ENCODE data around the gene ANGPTL2.

Gene ANGPTL2

DNA sequence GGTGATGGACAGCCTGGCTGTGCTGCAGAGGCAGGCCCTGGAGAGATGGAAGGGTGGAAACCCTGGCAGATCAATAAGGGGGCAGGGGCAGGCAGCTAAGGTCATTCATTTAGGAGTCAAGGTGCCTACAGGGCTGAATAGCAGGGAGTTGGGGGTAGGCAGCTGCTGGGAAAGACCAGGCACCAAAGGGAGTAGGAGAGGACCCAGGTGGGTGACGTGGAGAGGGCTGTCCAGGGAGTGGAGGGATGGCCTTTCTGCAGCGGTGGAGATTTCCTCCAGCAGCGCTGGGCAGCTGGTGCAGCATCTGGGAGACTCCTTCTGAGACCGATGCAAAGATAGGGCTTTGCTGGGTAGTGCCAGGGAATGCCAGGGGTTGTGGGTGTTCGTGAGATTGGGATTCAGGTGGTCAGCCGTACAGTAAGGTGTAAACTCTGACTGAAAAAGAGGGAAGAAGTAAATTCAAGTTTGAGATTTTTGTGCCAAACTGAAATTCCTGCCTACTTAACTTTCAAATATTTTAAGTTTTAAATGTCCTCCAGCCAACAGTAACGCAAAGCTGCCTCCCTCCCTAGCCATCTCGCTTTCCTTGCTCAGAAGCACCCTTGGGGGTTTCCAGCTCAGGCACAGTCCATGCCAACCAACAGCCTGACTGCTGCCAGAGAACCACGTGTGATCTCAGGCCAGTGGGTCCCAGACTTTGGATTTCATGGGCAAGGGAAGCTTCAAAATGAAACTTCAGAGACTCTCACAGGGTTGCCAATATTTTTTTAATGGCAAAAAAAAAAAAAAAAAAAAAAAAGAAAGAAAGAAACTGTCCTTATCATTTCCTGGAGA lies 18.6 kb upstream of the ANGPTL2 start:
- TF ChIP-seq, protein P1, sequence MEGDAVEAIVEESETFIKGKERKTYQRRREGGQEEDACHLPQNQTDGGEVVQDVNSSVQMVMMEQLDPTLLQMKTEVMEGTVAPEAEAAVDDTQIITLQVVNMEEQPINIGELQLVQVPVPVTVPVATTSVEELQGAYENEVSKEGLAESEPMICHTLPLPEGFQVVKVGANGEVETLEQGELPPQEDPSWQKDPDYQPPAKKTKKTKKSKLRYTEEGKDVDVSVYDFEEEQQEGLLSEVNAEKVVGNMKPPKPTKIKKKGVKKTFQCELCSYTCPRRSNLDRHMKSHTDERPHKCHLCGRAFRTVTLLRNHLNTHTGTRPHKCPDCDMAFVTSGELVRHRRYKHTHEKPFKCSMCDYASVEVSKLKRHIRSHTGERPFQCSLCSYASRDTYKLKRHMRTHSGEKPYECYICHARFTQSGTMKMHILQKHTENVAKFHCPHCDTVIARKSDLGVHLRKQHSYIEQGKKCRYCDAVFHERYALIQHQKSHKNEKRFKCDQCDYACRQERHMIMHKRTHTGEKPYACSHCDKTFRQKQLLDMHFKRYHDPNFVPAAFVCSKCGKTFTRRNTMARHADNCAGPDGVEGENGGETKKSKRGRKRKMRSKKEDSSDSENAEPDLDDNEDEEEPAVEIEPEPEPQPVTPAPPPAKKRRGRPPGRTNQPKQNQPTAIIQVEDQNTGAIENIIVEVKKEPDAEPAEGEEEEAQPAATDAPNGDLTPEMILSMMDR (IDR thresholded peaks at IDR 0.05; ENCODE audit: borderline replicate concordance, control extremely low read depth, extremely low read depth, insufficient read depth, missing control alignments), result no peak
- no peak for DNase-seq (ENCODE audit: low spot score)
- in situ Hi-C loops (cut with MboI; ENCODE audit: low sequenced_read_pairs, unreplicated experiment), result no loop called here

DNA sequence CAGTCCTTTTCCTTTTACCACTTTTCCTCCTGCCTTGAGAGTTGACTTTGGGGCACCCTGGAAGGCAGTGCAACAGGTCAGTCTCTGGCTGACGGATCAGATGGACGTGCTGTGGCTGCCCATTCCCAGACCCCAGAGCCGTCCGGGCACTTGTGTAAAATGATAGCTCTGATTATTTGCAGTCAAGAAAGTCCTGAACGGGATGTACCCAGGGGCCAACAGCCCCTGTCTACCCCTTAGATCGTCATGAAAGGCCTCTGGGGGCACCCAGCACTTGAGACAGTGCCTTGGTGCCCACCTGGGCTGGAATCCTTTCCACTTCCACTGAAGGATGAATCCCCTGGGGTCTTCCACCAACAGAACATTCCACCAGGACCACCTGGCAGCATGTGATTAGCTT lies 17.7 kb upstream of the ANGPTL2 start:
- TF ChIP-seq, protein P1 (IDR thresholded peaks at IDR 0.05; ENCODE audit: borderline replicate concordance, control extremely low read depth, extremely low read depth, insufficient read depth, missing control alignments), result no peak
- DNase-seq (ENCODE audit: low spot score), result no peak
- in situ Hi-C loops (cut with MboI; ENCODE audit: low sequenced_read_pairs, unreplicated experiment), result no loop called here

DNA sequence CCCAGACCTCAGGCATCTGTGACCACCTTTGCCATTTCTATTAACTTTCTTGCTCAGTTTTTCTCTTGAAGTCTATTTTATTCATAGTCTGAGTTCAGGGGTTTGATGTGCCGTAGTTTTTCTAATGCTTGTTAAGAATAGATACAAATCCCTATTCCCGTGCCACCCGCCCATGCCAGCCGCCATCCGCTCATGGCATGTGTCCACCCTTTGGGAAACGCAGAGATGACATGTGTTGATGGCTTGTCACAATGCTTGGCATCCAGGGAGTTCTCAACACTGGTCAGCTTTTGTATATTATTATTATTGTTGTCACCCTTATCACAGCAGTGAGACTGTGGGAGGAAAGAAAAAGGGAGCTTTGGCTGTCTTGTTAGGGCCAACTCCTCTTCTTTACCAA lies 17.3 kb upstream of the ANGPTL2 start:
- DNase-seq (ENCODE audit: low spot score), result no peak
- TF ChIP-seq, protein P1 (IDR thresholded peaks at IDR 0.05; ENCODE audit: borderline replicate concordance, control extremely low read depth, extremely low read depth, insufficient read depth, missing control alignments), result no peak
- in situ Hi-C loops (cut with MboI; ENCODE audit: low sequenced_read_pairs, unreplicated experiment), result no loop called here

DNA sequence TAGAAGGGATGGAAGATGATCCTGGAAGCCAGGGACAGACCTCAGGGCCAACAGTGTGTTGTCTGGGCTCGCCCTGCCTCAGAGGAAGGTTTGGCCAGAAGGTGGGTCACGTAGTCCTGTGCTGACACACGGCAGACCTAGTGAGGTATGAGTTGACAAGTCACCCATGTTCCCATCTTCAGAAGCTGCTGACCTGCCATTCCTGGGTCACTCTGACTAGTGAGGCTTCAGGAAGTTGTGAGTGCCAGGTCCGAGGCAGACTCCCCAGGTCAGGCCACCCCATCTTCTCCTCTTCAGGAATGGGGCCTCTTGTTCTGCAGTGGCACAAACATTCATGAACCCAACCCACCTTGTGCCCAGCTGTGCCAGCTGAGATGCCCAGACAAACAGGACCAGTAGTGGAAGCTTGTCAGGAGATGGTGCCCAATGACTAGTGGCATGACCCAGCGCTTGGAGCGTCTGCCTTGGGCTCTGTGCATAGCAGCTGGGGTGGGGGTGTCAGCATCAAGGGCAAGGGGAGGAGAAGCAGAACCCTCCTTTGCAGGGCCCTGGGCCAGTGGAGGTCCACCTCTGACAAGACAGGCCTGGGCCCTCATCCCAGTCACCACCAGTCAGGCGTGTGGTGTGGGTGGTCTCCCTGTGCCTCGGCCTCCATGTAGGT lies 16.8 kb upstream of the ANGPTL2 start:
- TF ChIP-seq, protein P1 (IDR thresholded peaks at IDR 0.05; ENCODE audit: borderline replicate concordance, control extremely low read depth, extremely low read depth, insufficient read depth, missing control alignments), result no peak
- no peak for DNase-seq (ENCODE audit: low spot score)
- in situ Hi-C loops (cut with MboI; ENCODE audit: low sequenced_read_pairs, unreplicated experiment), result no loop called here

DNA sequence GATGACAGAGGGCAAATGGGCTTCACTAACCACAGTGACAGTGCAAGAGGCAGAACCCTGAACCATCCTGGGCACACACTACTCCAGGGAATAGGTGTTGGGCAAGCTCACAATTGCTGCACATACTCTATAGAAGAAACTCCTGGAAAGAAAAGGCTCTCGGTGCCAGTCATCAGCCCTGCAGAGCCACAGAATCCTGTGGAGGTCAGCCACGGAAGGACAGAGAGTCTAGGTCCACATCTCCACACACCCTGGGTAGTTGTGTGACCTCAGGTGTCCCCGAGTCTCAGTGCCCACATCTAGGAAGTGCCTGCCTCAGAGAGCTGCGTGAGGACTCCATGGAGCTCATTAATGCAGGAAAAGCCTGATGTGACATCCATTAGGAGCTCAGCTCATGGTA lies 16.0 kb upstream of the ANGPTL2 start:
- in situ Hi-C loops (cut with MboI; ENCODE audit: low sequenced_read_pairs, unreplicated experiment), result no loop called here
- no peak for DNase-seq (ENCODE audit: low spot score)
- TF ChIP-seq, protein P1 (IDR thresholded peaks at IDR 0.05; ENCODE audit: borderline replicate concordance, control extremely low read depth, extremely low read depth, insufficient read depth, missing control alignments), result no peak

DNA sequence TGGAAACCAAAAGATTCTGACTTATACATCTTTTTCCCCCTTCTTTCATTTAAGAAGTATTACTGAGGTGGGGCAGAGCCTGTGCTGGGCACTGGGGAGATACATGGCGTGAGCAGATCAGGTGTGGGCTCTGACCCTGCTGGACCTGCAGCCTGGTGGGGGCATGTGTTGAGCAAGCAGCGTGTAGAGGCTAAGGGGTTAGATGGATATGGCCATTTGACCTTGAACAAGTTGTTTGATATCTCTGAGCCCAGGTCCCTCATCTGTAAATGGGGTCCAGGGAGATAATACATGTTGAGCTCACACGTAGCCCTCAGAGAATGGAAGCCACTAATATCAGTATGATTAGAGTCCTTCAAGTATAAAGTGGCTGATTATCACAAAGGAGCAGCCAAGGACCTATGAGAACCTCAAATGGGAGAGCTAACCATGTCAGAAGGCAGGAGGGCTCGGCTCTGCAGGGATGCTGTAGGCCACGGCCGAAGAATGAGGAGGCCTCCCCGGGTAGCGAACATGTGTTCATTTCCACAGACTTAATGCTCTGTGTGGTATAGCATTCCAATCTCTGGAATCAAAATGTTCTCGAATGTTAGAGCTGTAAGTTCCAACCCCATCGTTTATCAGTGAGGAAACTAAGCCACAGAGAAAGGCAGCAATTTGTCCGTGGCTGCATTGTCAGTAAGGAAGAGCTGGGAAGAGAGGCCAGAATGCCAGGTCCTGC lies 15.4 kb upstream of the ANGPTL2 start:
- in situ Hi-C loops (cut with MboI; ENCODE audit: low sequenced_read_pairs, unreplicated experiment), result no loop called here
- DNase-seq (ENCODE audit: low spot score), result no peak
- TF ChIP-seq, protein P1 (IDR thresholded peaks at IDR 0.05; ENCODE audit: borderline replicate concordance, control extremely low read depth, extremely low read depth, insufficient read depth, missing control alignments), result no peak

Measured in GM13976 (cell line).